GM19372 (cell line): ENCODE measurements around the gene KCNK7.
"Not testable (repeated sequence)": the region's sequence is repeated elsewhere in the genome, so short reads cannot be mapped to it uniquely, and the experiment has no call there.

Experiments
- ATAC-seq: cut with Tn5 transposase; IDR thresholded peaks from one replicate; pipeline ENCODE4 v1.9.1; 2021; ENCODE audit warnings: mild to moderate bottlenecking, low read depth, moderate library complexity; ENCODE audit not compliant: unreplicated experiment

Gene KCNK7

GRCh38 chr11:65575568-65576231, 19.9 kb downstream of the KCNK7 start, which contains the start of gene EHBP1L1:
Gene EHBP1L1 (plus strand): TSS chr11:65576053. CDS start chr11:65576303, 250 bp downstream.
- no peak for ATAC-seq

DNA sequence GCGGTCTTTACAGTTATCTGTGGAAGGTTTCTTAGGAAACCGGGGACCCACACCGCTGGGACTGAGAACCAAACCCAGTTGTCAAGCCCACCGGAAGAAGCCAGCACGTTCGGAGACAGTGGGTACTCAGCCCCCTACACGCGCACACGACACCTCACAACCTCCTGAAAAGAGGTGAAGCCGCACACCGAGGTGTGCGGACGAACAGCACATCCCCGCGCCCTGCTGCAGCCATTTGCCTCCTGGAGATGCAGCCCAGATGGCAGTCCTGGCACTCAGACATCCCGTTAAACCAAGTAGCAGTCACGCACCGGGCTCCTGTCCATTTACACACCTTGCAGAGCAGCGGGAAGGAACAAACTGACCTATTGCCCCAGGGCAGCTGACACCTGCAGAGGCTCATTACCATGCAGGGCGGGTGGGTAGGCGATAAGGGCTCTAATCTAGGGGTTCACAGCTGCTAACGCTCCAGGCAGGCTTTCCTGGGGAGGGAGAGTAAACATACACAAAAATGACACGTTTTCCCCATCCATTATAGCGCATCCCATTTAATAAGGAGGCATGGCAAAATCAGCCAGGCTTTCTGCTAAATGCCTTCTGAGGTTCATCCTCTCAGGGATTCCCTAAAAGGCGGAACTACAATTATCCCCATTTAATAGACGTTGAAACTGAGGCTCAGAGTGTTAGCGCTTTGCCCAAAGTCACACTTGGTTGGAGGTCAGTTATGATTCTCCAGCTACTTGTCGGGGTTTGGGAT, 20.6 kb downstream of the KCNK7 start:
- no peak for ATAC-seq

- ATAC-seq: peak; percentile 30
Observed at GRCh38 chr11:65574109-65574810, 21.3 kb downstream of the KCNK7 start.

DNA sequence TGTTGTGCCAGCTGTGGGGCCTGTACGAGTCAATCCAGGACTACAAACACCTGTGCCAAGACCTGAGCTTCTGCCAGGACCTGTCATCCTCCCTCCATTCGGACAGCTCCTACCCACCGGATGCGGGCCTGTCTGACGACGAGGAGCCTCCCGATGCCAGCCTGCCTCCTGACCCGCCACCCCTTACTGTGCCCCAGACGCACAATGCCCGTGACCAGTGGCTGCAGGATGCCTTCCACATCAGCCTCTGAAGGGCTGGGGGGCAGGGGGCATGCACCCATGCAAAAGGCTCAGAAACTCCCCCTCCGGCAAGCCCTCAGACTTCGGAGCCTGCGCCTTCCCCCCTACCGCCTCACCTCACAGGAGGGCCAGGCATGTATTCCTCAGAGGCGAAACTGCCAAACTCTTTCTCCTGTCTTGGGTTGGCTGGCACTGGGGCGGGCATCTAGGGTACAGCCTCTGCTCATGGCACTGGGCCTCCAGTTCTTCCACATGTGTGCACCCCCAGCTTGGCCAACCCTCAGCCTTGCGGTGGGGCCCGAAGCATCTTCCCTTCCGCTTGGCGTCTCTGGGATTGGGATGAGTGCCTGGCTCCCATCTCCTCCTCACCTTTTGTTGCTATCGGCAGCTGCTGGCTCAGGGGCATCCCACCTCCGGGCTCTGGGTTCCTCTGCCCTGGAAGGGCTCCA, 22.1 kb downstream of the KCNK7 start:
- no peak for ATAC-seq

DNA sequence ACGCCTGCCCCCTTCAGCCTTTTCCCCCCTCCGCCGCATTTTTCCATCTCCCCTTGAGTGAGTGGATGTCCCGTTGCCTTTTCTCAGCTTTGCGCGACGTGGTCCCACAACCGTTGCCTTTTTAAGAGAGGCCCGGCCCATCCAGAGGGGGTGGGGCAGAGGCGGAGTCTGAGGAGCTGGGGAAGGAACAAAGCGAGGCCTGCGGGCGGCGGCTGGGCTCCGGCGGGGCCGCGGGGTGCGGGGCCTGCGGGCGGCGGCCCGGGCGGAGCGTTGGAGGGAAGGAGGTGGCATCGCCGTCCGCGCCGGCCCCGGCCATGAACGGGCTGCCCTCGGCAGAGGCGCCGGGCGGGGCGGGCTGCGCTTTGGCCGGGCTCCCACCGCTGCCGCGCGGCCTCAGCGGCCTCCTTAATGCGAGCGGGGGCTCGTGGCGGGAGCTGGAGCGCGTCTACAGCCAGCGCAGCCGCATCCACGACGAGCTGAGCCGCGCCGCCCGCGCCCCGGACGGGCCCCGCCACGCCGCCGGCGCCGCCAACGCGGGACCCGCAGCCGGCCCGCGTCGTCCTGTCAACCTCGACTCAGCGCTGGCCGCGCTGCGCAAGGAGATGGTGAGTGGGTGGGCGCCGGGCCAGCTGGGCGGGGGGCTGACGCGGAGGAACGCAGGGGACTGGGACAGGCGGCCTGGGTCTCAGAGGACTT, 23.1 kb downstream of the KCNK7 start, which contains the start of gene FAM89B:
Gene FAM89B, plus strand, starts transcription at position 183 of the 696 bp plus-strand sequence. Its CDS starts 132 bp downstream, at position 315.
- no peak for ATAC-seq

GRCh38 chr11:65571940-65572339, 23.7 kb downstream of the KCNK7 start:
- no peak for ATAC-seq

DNA sequence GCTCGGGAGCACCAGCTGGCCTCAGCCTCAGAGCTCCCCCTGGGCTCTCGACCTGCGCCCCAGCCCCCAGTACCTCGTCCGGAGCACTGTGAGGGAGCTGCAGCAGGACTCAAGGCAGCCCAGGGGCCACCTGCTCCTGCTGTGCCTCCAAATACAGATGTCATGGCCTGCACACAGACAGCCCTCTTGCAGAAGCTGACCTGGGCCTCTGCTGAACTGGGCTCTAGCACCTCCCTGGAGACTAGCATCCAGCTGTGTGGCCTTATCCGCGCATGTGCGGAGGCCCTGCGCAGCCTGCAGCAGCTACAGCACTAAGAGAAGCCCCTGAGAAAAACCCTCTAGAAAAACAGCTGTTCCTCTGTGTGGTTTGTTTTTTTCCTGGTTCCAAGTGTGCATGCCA, 24.2 kb downstream of the KCNK7 start:
- no peak for ATAC-seq

DNA sequence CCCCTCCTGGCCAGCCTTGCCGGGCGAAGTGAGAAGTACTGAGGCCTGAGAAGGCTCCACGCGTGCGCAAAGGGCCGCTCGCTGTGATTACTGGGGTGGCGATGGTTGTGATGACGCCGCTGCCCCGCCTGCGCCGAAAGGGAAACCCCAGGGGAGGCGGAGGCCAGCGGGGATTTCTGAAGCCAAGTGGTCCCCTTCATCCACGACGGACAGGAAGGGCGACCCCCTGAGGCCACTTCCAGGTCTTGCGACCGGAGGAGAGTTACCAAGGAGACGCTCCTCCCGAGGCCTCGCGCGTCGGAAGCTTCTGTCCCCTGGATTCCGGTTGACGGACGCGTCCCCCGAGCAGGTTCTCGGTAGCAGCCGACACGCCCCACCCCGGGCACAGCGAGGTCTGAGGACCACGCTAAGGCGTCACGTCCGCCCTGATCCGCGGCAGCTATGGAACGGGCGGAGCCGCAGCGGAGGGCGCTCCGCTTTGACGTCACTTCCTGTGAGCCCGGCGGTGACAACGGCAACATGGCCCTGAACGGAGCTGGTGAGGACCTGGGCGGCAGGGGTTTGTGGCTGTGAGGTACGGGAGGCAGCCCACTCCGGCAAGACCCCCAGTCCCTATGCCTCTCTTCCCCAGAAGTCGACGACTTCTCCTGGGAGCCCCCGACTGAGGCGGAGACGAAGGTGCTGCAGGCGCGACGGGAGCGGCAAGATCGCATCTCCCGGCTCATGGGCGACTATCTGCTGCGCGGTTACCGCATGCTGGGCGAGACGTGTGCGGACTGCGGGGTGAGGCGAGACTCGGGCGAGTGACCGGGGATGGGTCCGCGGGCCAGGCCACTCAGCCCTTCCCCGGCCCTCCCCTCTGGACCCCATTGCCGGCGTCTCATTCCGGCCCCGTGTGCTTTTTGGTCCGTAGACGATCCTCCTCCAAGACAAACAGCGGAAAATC, 25.4 kb downstream of the KCNK7 start, which contains the start of gene ZNRD2:
Gene ZNRD2, plus strand, starts transcription at position 505 of the 946 bp plus-strand sequence. Its CDS starts 15 bp downstream, at position 520.
- ATAC-seq: peak; percentile 60

DNA sequence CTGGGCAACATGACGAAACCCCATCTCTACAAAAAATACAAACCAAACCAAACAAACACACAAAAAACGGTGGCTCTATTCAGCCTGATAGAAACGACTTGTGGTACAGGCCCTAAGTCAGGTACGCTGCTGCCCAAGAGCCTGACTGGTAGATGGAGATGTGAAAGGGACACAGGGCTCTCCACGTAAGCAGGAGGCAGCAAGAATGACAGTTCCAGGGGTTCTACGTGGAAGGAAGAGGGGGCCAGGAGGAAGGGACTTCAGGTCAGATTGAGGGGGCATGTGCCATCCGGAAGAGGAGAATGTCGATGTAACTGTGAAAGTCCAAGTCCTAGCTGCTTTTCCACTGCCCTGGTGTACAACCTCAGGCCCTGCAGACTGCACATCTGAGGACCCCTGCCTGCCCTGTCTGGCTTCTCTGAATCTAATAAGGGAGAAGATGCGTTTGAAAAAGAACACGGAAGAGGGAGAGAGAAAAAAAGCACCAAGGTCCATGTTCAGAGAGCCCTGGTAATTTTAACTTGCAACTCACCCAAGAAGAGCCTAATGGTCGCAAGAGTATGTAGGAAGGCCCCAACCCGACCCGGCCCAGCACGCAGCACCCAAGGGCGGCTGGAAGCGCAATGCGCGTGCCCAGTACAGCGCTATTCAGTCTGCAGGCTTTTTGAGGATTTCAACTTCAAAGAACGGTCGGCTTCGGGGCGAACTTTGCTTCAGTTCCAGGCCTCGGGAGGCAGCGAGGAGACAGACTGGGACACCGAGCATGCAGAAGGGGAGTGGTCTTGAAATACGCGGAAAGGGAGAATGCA, 26.2 kb downstream of the KCNK7 start:
- peak; percentile 1 for ATAC-seq

DNA sequence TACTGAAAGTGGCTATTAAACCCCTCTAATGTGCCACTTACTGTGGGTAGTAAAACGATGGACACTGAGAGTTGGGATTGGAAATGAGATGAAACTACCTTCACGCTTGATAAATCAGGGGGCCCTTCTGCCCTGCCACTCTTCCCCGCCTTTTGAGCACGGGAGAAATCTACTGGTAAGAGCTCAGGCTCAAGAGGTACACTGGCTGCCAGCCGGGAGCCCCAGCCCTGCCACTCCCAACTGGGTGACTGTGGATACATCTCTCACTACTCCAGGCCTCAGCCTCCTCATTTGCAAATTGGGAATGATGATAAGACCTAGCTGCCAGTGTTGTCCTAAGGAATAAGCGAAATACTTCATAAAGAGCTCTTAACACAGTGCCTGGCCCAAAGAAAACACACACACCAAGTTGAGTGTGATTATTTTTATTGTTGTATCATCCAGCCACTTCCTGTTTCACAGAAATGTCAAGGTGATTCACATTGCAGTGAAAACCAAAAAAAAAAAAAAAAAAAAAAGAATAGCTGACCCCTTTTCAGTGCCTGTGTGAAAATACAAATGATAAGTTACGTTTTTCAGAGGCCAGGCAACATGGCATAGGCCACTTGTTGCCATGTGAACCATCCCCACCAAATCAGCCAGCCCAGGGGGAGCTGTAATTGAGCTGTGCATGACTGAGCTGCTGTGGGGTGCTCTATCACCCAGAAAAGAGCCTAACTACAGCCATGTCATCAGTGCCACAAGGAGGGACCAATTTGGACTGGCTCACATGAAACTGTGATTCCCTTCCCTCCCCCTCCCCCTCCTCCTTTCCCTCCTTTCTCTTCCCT, 29.8 kb downstream of the KCNK7 start:
- ATAC-seq: no peak

GRCh38 chr11:65564879-65565559, 30.6 kb downstream of the KCNK7 start:
- not testable (repeated sequence) for ATAC-seq

GRCh38 chr11:65563601-65564000, 32.0 kb downstream of the KCNK7 start:
- ATAC-seq: no peak

- no peak for ATAC-seq
Observed at GRCh38 chr11:65562788-65563187, 32.8 kb downstream of the KCNK7 start.

GRCh38 chr11:65562020-65562419, 33.6 kb downstream of the KCNK7 start:
- ATAC-seq: no peak

DNA sequence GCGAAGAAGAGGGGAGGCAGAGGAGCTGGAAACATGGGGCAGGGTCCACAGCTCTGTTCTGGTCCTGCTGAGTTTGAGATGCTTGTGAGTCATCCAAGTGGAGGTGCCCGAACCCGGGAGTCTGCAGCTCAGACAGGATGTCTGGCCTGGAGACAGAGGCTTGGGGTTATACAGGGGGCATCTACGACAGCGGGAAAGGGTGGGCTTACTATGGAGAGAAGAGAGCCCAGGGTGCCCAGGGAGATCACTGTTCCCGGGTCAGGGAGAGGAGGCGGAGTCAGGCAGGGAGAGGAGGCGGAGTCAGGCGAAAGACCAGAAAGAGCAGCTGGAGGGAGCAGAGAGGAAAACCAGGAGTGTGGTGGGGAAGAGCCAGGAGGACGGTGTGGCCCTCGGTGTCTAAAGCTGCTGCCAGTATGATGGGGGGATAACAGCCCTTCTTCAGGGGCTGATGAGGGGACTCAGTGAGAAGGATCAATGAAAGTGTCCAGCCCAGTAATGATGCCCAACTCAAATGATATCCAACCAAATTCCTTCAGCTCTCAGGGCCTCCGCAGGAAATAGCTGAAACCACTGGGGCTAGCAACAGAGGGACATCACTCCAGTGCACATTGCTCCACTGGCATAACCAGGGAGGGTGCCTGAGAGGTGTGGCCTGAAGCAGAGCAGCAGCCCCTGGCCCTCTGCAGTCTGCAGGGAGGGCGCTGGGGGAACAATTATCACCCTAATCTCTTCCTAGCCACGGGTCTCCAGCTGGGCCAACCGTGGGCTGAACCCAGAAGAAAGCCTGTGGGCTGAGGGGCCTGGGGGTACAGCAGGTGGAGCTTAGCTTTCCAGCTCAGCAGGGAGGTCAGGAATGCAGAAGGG, 34.8 kb downstream of the KCNK7 start:
- ATAC-seq: no peak
